Osteocyte (in vitro differentiated cells): Measurements from ENCODE around the gene AVPI1. TPM values are rescaled to one million over a fixed set of nuclear protein-coding genes. Genes with fewer than 3 reads are reported as not detected.
A peak's percentile ranks its signal among the peaks of the same experiment; 100 is the strongest.
"Not testable (repeated sequence)": the region's sequence is repeated elsewhere in the genome, so short reads cannot be mapped to it uniquely, and the experiment has no call there.

Experiments used
- DNase-seq: peaks from one replicate; pipeline ENCODE4 v3.0.0; 2021; ENCODE audit warnings: mixed read lengths; ENCODE audit not compliant: unreplicated experiment; ENCODE audit errors: extremely low spot score
- H3K27ac Mint-ChIP-seq: one replicate; pipeline ENCODE4 v1.8.0; 2021; ENCODE audit warnings: mild to moderate bottlenecking, mixed read lengths; ENCODE audit not compliant: unreplicated experiment
- H3K27me3 Mint-ChIP-seq: one replicate; pipeline ENCODE4 v1.8.0; 2021; ENCODE audit warnings: mixed read lengths; ENCODE audit not compliant: unreplicated experiment
- H3K36me3 Mint-ChIP-seq: one replicate; pipeline ENCODE4 v1.8.0; 2021; ENCODE audit warnings: mixed read lengths; ENCODE audit not compliant: unreplicated experiment
- H3K4me1 Mint-ChIP-seq: one replicate; pipeline ENCODE4 v1.8.0; 2021; ENCODE audit warnings: mixed read lengths; ENCODE audit not compliant: unreplicated experiment
- H3K4me3 Mint-ChIP-seq: one replicate; pipeline ENCODE4 v1.8.0; 2021; ENCODE audit warnings: mild to moderate bottlenecking, moderate library complexity, mixed read lengths; ENCODE audit not compliant: unreplicated experiment
- H3K9me3 Mint-ChIP-seq: one replicate; pipeline ENCODE4 v1.8.0; 2021; ENCODE audit warnings: mixed read lengths; ENCODE audit not compliant: unreplicated experiment
- CTCF ChIP-seq: fragments of 200-600 bp; sonication (generic); IDR thresholded peaks from 2 replicates; pipeline ENCODE4 v1.5.0; 2021; ENCODE audit warnings: antibody characterized with exemption, mild to moderate bottlenecking, moderate library complexity
- total RNA-seq: library from RNA; stranded (reverse); gene quantifications from 2 replicates; pipeline ENCODE4 v1.2.1, GENCODE V29; 2021

Gene AVPI1
- total RNA-seq, 1 donor from 2014 or later, result 5.7 TPM

DNA sequence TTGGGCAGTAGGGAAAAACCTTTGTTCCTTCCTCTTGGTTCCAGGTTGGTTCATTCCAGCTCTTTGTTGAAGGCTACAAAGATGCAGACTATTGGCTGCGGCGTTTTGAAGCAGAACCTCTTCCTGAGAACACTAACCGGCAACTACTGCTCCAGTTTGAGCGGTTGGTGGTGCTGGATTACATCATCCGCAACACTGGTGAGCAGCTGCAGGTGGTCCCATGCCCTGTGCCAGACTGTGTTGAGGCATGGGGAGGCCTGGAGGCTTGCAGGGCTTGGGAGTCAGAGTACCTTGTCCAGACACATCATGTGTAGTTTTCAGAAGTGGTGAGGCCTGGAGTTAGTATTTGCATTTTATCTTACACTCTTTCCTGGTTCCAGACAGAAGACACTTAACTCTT is 30.3 kb downstream of the AVPI1 start:
- Mint-ChIP-seq H3K27ac (no peak overlapping the region), H3K4me1 (no peaks in the 10 kb centered on the region), H3K36me3 (peaks cover 42% of the 10 kb centered on the region), H3K4me3 (no peak overlapping the region), H3K9me3 (no peaks in the 10 kb centered on the region), H3K27me3 (no peaks in the 10 kb centered on the region)
- DNase-seq, result no peak
- TF ChIP-seq CTCF, result no peak

- peaks cover 25% of the 10 kb centered on the region for H3K4me1 Mint-ChIP-seq
- H3K27ac Mint-ChIP-seq, result no peak overlapping the region
- no peaks in the 10 kb centered on the region for H3K9me3 Mint-ChIP-seq
- DNase-seq, result no peak
- peaks cover 26% of the 10 kb centered on the region for H3K36me3 Mint-ChIP-seq
- H3K27me3 Mint-ChIP-seq, result no peaks in the 10 kb centered on the region
- TF ChIP-seq CTCF, result no peak
- no peak overlapping the region for H3K4me3 Mint-ChIP-seq
Observed at GRCh38 chr10:97651773-97652172, 35.3 kb downstream of the AVPI1 start.

DNA sequence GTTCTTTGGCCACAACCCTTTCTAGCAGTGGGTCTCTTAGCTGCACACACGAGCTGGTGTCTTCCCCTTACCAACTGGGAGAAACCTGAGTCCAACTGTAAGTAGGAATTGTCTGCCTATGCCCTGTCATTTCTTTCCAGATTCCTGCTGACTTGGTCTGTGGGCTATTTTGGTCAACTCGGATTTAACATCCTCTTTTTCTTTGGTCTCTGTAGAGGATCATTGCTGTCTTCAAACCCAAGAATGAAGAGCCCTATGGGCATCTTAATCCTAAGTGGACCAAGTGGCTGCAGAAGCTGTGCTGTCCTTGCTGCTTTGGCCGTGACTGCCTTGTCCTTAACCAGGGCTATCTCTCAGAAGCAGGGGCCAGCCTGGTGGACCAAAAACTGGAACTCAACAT is 36.3 kb downstream of the AVPI1 start:
- Mint-ChIP-seq H3K4me1 (peaks cover 25% of the 10 kb centered on the region), H3K4me3 (no peak overlapping the region), H3K9me3 (no peaks in the 10 kb centered on the region), H3K27ac (no peak overlapping the region), H3K36me3 (peaks cover 18% of the 10 kb centered on the region), H3K27me3 (no peaks in the 10 kb centered on the region)
- no peak for TF ChIP-seq CTCF
- DNase-seq, result no peak

- peak overlapping the region; percentile 82 for H3K27ac Mint-ChIP-seq
- not testable (repeated sequence) for DNase-seq, H3K27me3 Mint-ChIP-seq, H3K9me3 Mint-ChIP-seq
- peaks cover 25% of the 10 kb centered on the region for H3K4me1 Mint-ChIP-seq
- peak overlapping the region; percentile 7 for H3K4me3 Mint-ChIP-seq
- H3K36me3 Mint-ChIP-seq, result peaks cover 22% of the 10 kb centered on the region
Observed at GRCh38 chr10:97649405-97649750, 37.7 kb downstream of the AVPI1 start.

GRCh38 chr10:97648562-97649404 is 38.3 kb downstream of the AVPI1 start:
- Mint-ChIP-seq H3K9me3 (no peaks in the 10 kb centered on the region), H3K36me3 (peaks cover 19% of the 10 kb centered on the region), H3K27me3 (no peaks in the 10 kb centered on the region), H3K4me3 (peak overlapping the region; percentile 7), H3K27ac (peak overlapping the region; percentile 82), H3K4me1 (peaks cover 25% of the 10 kb centered on the region)
- no peak for DNase-seq
- no peak for TF ChIP-seq CTCF
